Pons (tissue), 1 donor: Measurements from ENCODE around the gene RAPGEF4.

Experiments used
- DNase-seq: peaks from one replicate; pipeline ENCODE4 v3.0.0-alpha.2; 2016; ENCODE audit warnings: low spot score

The RAPGEF4 gene

DNA sequence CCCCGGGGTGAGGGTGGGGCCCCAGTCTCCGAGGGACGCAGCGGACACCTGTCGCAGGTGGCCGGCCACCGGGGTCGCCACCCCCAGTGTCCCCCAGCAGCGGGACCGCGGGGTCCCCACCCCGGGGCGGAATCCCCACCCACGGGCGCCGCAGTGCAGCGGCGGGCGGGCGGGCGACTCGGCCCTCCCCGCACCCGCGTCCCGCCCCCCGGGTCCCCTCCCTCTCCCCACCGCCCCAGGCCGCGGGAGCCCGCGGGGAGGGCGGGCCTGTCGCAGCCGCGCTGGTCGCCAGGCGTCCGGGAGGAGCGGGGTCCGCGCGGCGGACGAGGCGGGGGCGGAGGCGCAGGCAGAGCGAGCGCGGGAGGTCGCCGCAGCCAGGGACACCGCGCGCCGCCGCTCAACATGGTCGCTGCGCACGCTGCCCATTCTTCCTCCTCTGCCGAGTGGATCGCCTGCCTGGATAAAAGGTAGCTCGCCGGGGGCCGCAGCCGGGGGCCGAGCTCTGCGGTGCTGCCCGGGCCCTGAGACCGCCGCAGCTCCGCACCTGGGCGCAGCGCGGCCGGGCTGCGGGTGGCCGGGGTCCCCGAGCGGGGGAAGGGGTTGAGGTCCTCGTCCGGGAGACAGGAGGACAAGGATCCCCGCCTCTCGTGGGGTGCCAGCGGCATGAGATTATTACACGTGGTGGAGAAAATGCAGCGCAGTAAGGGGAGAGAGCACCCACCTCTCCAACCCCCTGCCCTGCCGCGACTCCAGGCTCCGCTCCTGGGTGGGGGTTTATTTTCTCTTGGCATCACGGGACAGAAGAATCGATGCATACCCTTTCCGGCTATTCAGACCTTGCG lies at the start of gene RAPGEF4:
RAPGEF4 (plus strand) TSS at position 264 of the 842 bp plus-strand sequence; CDS start at position 403, 139 bp downstream.
- no peak for DNase-seq

DNA sequence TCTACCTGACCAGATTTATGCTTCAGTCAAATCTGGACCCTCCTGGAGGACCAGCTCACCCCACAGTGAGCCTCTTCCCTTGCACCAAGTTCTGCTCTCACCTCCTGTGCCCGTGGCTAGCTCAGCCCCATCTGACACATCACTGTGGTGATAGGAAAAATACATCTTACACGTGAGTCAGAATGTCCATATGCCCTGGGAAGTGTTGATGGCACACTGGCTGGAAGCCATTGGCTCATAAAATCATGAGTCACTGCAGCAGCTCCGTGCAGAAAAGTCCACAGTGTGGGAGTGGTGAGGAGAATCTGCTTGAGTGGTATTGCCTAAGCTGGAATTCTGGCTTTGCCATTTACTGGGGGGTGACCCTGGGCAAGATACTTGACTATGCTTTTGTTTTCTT lies 42.6 kb upstream of the RAPGEF4 start:
- DNase-seq = no peak

DNA sequence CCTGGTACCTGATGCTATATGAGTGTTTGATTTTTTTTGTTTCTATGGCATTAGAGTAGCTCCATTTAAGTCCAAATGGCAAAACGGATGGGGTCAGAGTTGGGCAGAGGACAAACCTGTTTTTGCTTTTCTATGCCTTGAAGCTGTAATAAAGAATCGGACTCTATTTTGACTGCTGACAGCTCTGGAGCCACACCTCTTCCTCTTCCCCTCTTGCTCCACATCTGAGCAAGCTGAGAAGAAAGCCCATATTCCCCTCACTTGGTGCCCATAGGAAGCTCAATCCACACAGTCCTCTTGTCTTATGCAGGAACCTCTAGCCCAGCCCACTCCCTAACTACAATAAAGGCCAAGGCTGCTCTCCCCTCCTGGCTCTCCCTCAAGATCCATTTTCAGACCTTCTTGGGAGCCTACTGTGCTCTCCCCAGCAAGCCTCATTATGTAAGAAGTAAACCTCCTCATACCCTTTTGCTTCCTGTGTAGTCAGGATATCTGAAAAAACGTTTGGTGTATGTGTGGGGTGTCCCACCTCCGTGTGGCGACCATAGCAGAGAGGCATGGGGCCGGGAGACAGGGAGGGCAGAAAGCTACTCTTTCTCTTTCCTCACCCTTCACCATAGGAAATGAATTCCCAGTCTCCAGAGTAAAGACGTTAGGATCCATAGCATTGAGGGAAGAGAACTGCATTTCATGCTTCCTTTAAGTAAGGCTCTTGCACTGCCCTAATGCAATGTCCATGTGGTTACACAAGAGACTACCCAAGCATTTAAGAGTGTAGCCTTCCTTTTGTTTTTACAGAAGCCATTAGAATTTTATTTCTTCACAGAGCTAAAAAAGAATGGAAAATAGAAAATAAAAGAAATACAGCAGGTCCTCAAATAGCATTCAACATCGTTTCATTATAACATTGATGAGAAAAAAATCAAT lies 41.9 kb upstream of the RAPGEF4 start:
- no peak for DNase-seq

DNA sequence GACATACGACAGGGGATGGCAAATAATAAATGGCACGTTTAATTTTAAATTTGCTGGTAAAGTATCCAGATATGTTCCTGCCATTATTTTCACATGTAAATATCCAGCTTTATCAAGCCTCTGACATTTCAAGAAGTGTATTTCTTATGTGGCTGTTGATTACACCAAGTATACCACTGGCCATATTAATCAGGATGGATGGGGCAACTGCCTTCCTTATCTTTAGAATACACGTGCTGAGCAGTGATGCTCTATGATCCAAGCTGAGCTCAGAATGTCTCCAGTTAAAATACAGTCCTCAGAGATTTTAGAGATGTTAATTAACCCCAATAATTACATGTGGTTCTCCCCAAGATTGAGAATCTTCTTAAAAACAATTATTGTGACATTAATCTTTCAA lies 38.3 kb upstream of the RAPGEF4 start:
- no peak for DNase-seq

DNA sequence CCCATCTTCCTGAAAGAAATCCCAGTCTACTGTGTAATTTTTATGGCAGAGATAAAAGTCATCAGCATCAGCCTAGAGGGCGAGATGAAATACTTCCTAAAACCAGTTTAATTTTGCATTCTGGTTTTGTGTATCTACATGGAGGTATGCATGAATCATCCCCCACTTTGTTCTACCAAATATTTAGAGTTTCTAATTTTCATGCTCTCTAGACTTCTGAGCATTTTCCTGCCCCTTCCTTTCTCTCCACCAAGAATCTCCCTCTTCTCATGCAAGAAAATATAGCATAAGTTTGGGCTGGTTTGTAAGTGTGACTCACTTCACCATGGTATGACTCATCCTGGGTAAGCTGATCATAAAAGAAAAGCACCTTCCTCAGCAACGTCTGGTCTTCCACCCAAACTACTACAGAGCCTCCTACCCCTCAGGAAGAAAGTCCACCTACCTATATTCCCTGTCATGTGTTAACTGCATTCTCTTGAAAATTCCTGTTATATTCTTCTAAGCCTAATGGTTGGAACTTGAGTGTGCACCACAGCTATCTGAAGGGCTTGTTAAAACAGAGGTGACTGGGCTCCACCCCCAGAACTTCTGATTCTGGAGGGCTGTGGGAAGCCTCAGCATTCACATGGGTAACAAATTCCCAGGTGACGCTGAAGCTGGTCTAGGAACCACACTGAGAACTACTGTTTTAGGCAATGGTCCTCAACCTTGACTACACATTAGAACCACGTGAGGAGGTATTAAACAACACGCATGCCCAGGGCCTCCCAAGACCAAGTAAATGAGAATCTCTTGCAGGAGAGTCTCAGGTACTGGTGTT lies 37.4 kb upstream of the RAPGEF4 start:
- DNase-seq = no peak

GRCh38 chr2:172701250-172701649 lies 34.4 kb upstream of the RAPGEF4 start:
- no peak for DNase-seq

- no peak for DNase-seq
Observed at GRCh38 chr2:172702451-172702850, 33.2 kb upstream of the RAPGEF4 start.

DNA sequence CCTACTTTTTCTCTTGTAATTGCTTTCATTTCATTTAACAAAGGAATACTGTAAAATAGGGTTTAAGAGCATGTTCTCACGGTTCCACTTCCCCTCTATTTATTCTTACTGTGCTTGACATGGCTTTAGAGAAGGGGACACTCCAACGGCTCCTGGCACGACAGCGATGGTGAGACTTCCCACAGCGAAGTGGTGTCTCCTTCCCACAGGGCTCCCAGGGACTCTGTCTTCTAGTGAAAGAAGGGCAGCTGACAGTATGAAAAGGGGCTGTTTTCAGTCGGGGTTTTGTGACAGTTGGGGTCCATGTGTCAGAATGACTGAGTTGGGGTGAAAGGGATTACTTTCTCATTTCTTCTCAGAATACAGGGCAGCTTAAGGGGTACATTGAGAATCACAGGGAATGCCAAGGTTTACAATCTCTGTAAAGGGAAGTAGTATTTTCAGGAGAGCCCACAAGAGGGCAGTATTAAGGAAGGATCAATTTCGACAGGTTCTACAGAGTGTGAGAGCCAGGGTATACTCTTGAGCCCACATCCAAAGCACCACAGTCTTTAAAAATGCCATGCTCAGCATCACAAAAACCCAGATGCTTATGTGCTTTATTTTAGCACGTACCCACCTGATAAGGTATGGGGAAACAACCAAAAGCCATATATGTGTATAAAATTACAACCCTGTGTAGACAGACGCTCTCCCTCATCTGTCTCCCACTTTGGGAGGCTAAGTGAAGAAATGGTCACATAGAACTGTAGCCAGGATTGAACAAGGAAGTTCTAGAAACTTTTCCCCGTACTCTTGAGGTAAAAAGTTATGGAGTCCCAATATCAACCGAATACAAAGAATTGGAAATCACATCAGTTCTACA lies 31.3 kb upstream of the RAPGEF4 start:
- peak; percentile 41 for DNase-seq

- DNase-seq = no peak
Observed at GRCh38 chr2:172705352-172705751, 30.3 kb upstream of the RAPGEF4 start.

- DNase-seq = no peak
Observed at GRCh38 chr2:172708247-172708646, 27.4 kb upstream of the RAPGEF4 start.

DNA sequence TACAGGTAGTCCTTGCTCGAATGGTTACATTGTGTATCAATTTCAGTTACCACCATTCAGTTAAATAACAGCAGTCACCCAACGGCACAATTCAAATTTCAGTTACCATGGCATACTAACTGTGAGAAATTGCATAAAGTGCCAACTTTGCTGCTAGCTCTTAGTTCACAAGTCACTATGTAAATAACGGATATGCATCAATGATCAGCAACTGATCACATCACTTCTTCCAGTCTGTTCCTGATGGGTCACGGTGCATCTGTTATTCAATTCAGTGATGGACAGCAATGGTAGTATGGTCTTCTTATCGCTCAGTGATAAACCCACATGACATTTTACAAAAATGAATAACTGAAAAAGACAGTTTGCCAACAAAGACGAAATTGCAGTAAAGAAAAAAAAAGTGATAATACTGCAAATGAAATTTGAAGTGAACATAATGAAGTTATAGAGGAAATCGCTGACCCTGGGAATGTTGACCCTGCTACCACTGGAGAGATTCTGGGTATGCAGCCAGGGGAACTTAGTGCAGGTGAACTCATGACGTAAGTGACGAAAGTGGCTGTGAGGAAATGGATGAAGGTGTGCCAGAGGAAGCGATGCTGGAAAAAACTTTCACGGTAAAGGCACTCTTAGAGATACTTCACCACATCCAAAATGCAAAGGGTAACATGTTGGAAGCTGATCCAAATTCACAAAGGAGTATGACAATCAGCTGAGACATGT lies 25.9 kb upstream of the RAPGEF4 start:
- DNase-seq = no peak

DNA sequence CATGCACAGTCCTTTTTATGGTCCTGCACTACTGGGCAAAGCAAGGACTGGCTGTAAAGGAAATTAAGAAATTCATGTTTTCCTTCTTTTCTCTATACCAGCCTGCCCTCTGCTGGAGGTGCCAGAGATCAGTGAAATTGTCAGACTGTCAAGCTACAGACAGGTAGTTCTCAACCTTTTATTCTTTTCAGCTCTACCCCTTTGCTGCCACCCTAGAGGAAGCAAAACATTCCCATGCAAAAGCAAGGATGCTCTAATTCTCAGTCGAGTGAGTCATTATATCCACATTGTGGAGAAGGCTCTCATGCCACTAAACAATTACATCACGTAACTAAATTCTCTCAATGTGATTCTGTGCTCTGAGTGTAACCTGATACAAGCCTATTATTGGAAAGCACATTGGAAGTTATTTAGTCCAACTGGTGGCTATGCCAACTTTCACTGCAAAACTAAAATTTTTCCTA lies 25.0 kb upstream of the RAPGEF4 start:
- DNase-seq = peak; percentile 39

GRCh38 chr2:172711110-172711509 lies 24.5 kb upstream of the RAPGEF4 start:
- DNase-seq = no peak

DNA sequence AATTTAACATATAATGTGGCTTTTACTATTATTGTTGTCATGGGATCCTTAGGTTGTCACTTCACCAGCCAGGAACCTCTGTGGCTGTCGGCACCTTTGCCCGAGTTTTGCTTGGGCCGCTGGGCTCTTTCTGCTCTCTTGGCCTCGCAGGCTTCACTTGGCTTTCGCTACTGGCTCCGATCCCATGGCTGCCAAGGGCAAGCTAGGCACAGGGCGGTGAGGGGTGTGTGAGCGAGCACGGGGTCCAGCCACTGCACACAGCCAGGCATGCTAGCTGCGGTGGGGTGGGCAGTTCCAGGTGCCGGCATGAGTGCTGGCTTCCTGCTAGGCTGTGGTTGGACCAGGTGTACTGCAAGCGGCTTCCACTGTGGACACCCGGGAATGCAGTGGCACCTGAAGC lies 23.4 kb upstream of the RAPGEF4 start:
- DNase-seq = no peak

GRCh38 chr2:172713365-172713875 lies 22.2 kb upstream of the RAPGEF4 start:
- no peak for DNase-seq

DNA sequence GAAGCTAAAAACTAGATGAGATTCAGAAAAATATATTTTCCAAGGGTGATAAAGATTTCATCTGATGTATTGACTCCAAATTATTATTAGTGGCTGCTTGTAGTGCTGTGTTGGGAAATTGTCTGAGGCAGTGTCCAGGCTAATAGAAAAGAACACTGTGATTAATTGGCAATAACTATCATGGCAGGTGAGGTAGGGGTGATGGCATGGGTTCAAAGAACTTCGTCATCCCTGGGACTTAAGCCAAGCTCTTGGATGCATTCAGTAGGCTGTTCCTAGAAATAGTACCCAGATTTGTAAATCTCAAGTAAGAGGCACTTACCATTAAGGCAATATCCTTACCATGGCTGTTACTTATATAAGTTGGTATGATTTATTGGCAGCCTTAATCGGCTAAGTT lies 13.2 kb upstream of the RAPGEF4 start:
- DNase-seq = no peak

GRCh38 chr2:172723286-172723685 lies 12.4 kb upstream of the RAPGEF4 start:
- no peak for DNase-seq

DNA sequence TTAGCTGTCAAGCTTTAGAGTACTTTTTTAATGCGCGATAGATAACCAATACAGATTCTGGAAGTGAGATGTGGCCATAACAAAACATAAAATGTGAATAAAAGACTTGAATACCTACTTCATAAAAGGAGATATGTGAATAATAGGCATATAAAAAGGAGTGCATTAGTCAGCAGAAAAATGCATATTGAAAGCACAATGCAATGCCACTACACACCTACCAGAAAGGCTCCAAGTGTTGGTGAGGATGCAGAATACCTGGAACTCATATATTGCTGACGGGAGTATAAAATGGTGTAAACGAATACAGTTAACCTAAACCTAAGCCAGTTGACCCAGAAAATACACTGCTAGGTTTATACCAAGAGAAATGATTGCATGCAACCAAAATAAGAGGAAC lies 10.9 kb upstream of the RAPGEF4 start:
- DNase-seq = no peak

DNA sequence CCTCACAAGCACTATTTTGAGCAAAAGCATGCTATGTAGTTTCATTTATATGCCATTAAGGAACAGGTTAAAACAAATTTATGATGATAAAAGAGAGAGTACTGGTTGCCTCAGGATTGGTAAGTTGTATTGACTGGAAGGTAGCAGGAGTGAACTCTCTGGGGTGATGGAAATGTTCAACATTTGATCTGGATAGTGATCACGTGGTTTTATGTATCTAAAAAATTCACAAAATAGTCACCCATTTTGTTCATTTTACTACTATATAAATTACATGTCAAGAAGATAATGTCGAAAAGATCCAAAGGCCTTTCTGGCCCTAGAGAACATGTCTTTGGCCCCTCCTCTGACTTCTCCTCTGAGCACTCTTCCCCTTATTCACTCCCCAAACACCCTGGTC lies 10.4 kb upstream of the RAPGEF4 start:
- no peak for DNase-seq

- no peak for DNase-seq
Observed at GRCh38 chr2:172725746-172726145, 9.9 kb upstream of the RAPGEF4 start.
